ENCODE data around the gene PPP2R5A. TPM values are rescaled to one million over a fixed set of nuclear protein-coding genes. Genes with fewer than 3 reads are reported as not detected.
A peak's percentile ranks its signal among the peaks of the same experiment; 100 is the strongest.
"Not testable (repeated sequence)": the region's sequence is repeated elsewhere in the genome, so short reads cannot be mapped to it uniquely, and the experiment has no call there.

The PPP2R5A gene
- total RNA-seq, 2 experiments from 2014 or later, result 59.9 to 63.9 TPM

- peaks cover 66% of the 10 kb centered on the region for H3K4me1 Mint-ChIP-seq
- H3K4me3 Mint-ChIP-seq, result no peak overlapping the region
- ChIA-PET POLR2A (no interaction called here), CTCF (interaction anchor here (0.8 to 1.3 kb wide), 3 partner anchors 9 to 53 kb away, joined by 3 to 4 read pairs (median 4); no protein-coding TSS in a partner anchor)
- no peaks in the 10 kb centered on the region for H3K9me3 Mint-ChIP-seq
- H3K27ac Mint-ChIP-seq, result peak overlapping the region; percentile 36
- DNase-seq, result no peak
- no peaks in the 10 kb centered on the region for H3K27me3 Mint-ChIP-seq
- peaks cover 24% of the 10 kb centered on the region for H3K36me3 Mint-ChIP-seq (ENCODE audit: low read depth)
These were observed 5.4 kb downstream of the PPP2R5A start for GRCh38 chr1:212290608-212291007.

- H3K9me3 Mint-ChIP-seq, result no peaks in the 10 kb centered on the region
- H3K4me1 Mint-ChIP-seq, result peaks cover 70% of the 10 kb centered on the region
- no peak overlapping the region for H3K27ac Mint-ChIP-seq
- no peak overlapping the region for H3K4me3 Mint-ChIP-seq
- no peaks in the 10 kb centered on the region for H3K27me3 Mint-ChIP-seq
- ChIA-PET CTCF (interaction anchor here (0.8 to 1.3 kb wide), 3 partner anchors 8 to 53 kb away, joined by 3 to 4 read pairs (median 4); no protein-coding TSS in a partner anchor), POLR2A (interaction anchor here (0.6 kb wide), 1 partner anchor 259 kb away, joined by 4 read pairs; no protein-coding TSS in a partner anchor)
- peak; percentile 18 for DNase-seq
- H3K36me3 Mint-ChIP-seq (ENCODE audit: low read depth), result peaks cover 24% of the 10 kb centered on the region
These were observed 6.4 kb downstream of the PPP2R5A start for GRCh38 chr1:212291505-212292134.

- DNase-seq, result no peak
- Mint-ChIP-seq H3K36me3 (ENCODE audit: low read depth) (peaks cover 19% of the 10 kb centered on the region), H3K27me3 (no peaks in the 10 kb centered on the region), H3K4me3 (no peak overlapping the region), H3K27ac (no peak overlapping the region), H3K4me1 (peaks cover 70% of the 10 kb centered on the region), H3K9me3 (no peaks in the 10 kb centered on the region)
- ChIA-PET CTCF (no interaction called here), POLR2A (no interaction called here)
These were observed 7.3 kb downstream of the PPP2R5A start for GRCh38 chr1:212292250-212293105.

- Mint-ChIP-seq H3K9me3 (no peaks in the 10 kb centered on the region), H3K27ac (no peak overlapping the region), H3K4me3 (no peak overlapping the region), H3K27me3 (no peaks in the 10 kb centered on the region), H3K4me1 (peaks cover 63% of the 10 kb centered on the region), H3K36me3 (ENCODE audit: low read depth) (peaks cover 18% of the 10 kb centered on the region)
- ChIA-PET CTCF (no interaction called here), POLR2A (interaction anchor here (0.7 kb wide), 1 partner anchor 117 kb away, joined by 4 read pairs; no protein-coding TSS in a partner anchor)
- no peak for DNase-seq
These were observed 8.4 kb downstream of the PPP2R5A start for GRCh38 chr1:212293579-212293978.

GRCh38 chr1:212294983-212295382 is 9.8 kb downstream of the PPP2R5A start:
- Mint-ChIP-seq H3K36me3 (ENCODE audit: low read depth) (peaks cover 12% of the 10 kb centered on the region), H3K9me3 (no peaks in the 10 kb centered on the region), H3K27ac (no peak overlapping the region), H3K4me3 (no peak overlapping the region), H3K27me3 (no peaks in the 10 kb centered on the region), H3K4me1 (peaks cover 58% of the 10 kb centered on the region)
- ChIA-PET POLR2A (no interaction called here), CTCF (no interaction called here)
- DNase-seq, result no peak

GRCh38 chr1:212295579-212295978 is 10.4 kb downstream of the PPP2R5A start:
- POLR2A ChIA-PET, result no interaction called here
- Mint-ChIP-seq H3K27ac (no peak overlapping the region), H3K4me1 (peaks cover 53% of the 10 kb centered on the region), H3K27me3 (no peaks in the 10 kb centered on the region), H3K4me3 (no peak overlapping the region), H3K9me3 (no peaks in the 10 kb centered on the region), H3K36me3 (ENCODE audit: low read depth) (peaks cover 12% of the 10 kb centered on the region)
- DNase-seq, result no peak
- CTCF ChIA-PET, result interaction anchor here (1.4 kb wide), 1 partner anchor 11 kb away, joined by 3 read pairs; no protein-coding TSS in a partner anchor

GRCh38 chr1:212297338-212297737 is 12.1 kb downstream of the PPP2R5A start:
- ChIA-PET POLR2A (interaction anchor here (0.6 kb wide), 1 partner anchor 17 kb away, joined by 7 read pairs; no protein-coding TSS in a partner anchor), CTCF (no interaction called here)
- DNase-seq, result no peak
- no peaks in the 10 kb centered on the region for H3K9me3 Mint-ChIP-seq
- peaks cover 12% of the 10 kb centered on the region for H3K36me3 Mint-ChIP-seq (ENCODE audit: low read depth)
- H3K27me3 Mint-ChIP-seq, result no peaks in the 10 kb centered on the region
- H3K4me1 Mint-ChIP-seq, result peaks cover 36% of the 10 kb centered on the region
- no peak overlapping the region for H3K27ac Mint-ChIP-seq
- H3K4me3 Mint-ChIP-seq, result no peak overlapping the region

- Mint-ChIP-seq H3K27ac (no peak overlapping the region), H3K36me3 (ENCODE audit: low read depth) (peaks cover 8% of the 10 kb centered on the region), H3K27me3 (no peaks in the 10 kb centered on the region), H3K4me1 (peaks cover 13% of the 10 kb centered on the region), H3K4me3 (no peak overlapping the region), H3K9me3 (peaks cover 11% of the 10 kb centered on the region)
- DNase-seq, result no peak
- ChIA-PET POLR2A (no interaction called here), CTCF (no interaction called here)
These were observed 16.4 kb downstream of the PPP2R5A start for GRCh38 chr1:212301580-212301979.

GRCh38 chr1:212302745-212303383 is 17.7 kb downstream of the PPP2R5A start:
- Mint-ChIP-seq H3K27ac (no peak overlapping the region), H3K36me3 (ENCODE audit: low read depth) (peaks cover 16% of the 10 kb centered on the region), H3K9me3 (peaks cover 11% of the 10 kb centered on the region), H3K27me3 (no peaks in the 10 kb centered on the region), H3K4me1 (peaks cover 13% of the 10 kb centered on the region), H3K4me3 (no peak overlapping the region)
- POLR2A ChIA-PET, result no interaction called here
- CTCF ChIA-PET, result no interaction called here
- DNase-seq, result no peak

- Mint-ChIP-seq H3K4me3 (no peak overlapping the region), H3K4me1 (peaks cover 11% of the 10 kb centered on the region), H3K36me3 (ENCODE audit: low read depth) (peaks cover 39% of the 10 kb centered on the region), H3K9me3 (peaks cover 11% of the 10 kb centered on the region), H3K27me3 (no peaks in the 10 kb centered on the region), H3K27ac (no peak overlapping the region)
- ChIA-PET CTCF (no interaction called here), POLR2A (no interaction called here)
- no peak for DNase-seq
These were observed 20.1 kb downstream of the PPP2R5A start for GRCh38 chr1:212305342-212305741.

- POLR2A ChIA-PET, DNase-seq, H3K4me3 Mint-ChIP-seq, H3K27ac Mint-ChIP-seq, H3K27me3 Mint-ChIP-seq, CTCF ChIA-PET: not testable (repeated sequence)
- H3K9me3 Mint-ChIP-seq, result peaks cover 11% of the 10 kb centered on the region
- H3K4me1 Mint-ChIP-seq, result peaks cover 11% of the 10 kb centered on the region
- peaks cover 45% of the 10 kb centered on the region for H3K36me3 Mint-ChIP-seq (ENCODE audit: low read depth)
These were observed 20.8 kb downstream of the PPP2R5A start for GRCh38 chr1:212305984-212306452.

- H3K36me3 Mint-ChIP-seq (ENCODE audit: low read depth), result peaks cover 54% of the 10 kb centered on the region
- DNase-seq, result no peak
- H3K4me3 Mint-ChIP-seq, result no peak overlapping the region
- no peak overlapping the region for H3K27ac Mint-ChIP-seq
- H3K27me3 Mint-ChIP-seq, result no peaks in the 10 kb centered on the region
- peaks cover 10% of the 10 kb centered on the region for H3K4me1 Mint-ChIP-seq
- peaks cover 6% of the 10 kb centered on the region for H3K9me3 Mint-ChIP-seq
- ChIA-PET CTCF (no interaction called here), POLR2A (no interaction called here)
These were observed 24.8 kb downstream of the PPP2R5A start for GRCh38 chr1:212309967-212310366.

GRCh38 chr1:212310383-212310782 is 25.2 kb downstream of the PPP2R5A start:
- CTCF ChIA-PET, result no interaction called here
- Mint-ChIP-seq H3K9me3 (peaks cover 4% of the 10 kb centered on the region), H3K36me3 (ENCODE audit: low read depth) (peaks cover 50% of the 10 kb centered on the region), H3K27me3 (no peaks in the 10 kb centered on the region), H3K27ac (no peak overlapping the region), H3K4me3 (no peak overlapping the region), H3K4me1 (peaks cover 10% of the 10 kb centered on the region)
- POLR2A ChIA-PET, result no interaction called here
- DNase-seq, result no peak
